Testis (tissue), 3 donors: Measurements from ENCODE around the gene OR9G1. TPM values are rescaled to one million over a fixed set of nuclear protein-coding genes. Genes with fewer than 3 reads are reported as not detected.

ENCODE experiments used
- DNase-seq: peaks from one replicate; pipeline ENCODE4 v3.0.0-alpha.2; 2019
- H3K27ac ChIP-seq, 2 donors: fragments of 200-600 bp; sonication (generic); one replicate each; pipeline ENCODE4 v1.5.1; 2019
- H3K27me3 ChIP-seq: fragments of 200-600 bp; sonication (generic); one replicate; pipeline ENCODE4 v1.5.1; 2019
- H3K36me3 ChIP-seq: fragments of 200-600 bp; sonication (generic); one replicate; pipeline ENCODE4 v1.5.1; 2017; ENCODE audit warnings: low read depth; ENCODE audit errors: missing control alignments
- H3K4me1 ChIP-seq: fragments of 200-600 bp; sonication (generic); one replicate; pipeline ENCODE4 v1.5.1; 2019
- H3K4me3 ChIP-seq, 2 donors: fragments of 200-600 bp; sonication (generic); one replicate each; pipeline ENCODE4 v1.5.1; 2017 to 2019
- H3K9me3 ChIP-seq: fragments of 200-600 bp; sonication (generic); one replicate; pipeline ENCODE4 v1.5.1; 2017
- POLR2A ChIP-seq: fragments of 450-650 bp; IDR thresholded peaks from one replicate; pipeline ENCODE4 v1.6.1; 2017; ENCODE audit warnings: antibody characterized with exemption, mild to moderate bottlenecking, moderate library complexity
- WGBS, 2 donors: methylation state at CpG; one replicate each; pipeline ENCODE4 v1.1.5; 2018; 5-methylcytosine and 5-hydroxymethylcytosine counted together
- intact Hi-C: fragments of 100-400 bp; cut with DNase I; formaldehyde crosslinking; loops from one replicate; pipeline ENCODE4 v1.15.1; 2023; ENCODE audit warnings: low total_unique reads
- microRNA-seq, 2 donors: library from miRNA; unstranded; fragments of <30 nt; microRNA quantifications; one replicate each; pipeline ENCODE4, GENCODE V29; 2016; ENCODE audit warnings: borderline number of aligned reads in 2 of 2, borderline replicate concordance in 1 of 2
- polyA plus RNA-seq: library from polyadenylated mRNA; stranded (reverse); fragments of 350-450 nt; fragmentation: Illumina TruSeq; extraction: RNeasy Lipid Tissue Mini Kit (QIAGEN cat#74804); gene quantifications from one replicate; pipeline ENCODE4 v1.2.3, GENCODE V29; 2014; ENCODE audit warnings: low read depth, low replicate concordance; ENCODE audit not compliant: insufficient read depth
- small RNA-seq, 2 donors: library from RNA; depleted of rRNA; stranded (forward); fragments of <200 nt; gene quantifications; one replicate each; pipeline ENCODE3, GENCODE V24; 2016
- total RNA-seq, 2 donors: library from RNA; depleted of rRNA; stranded (reverse); fragments of >200 nt; gene quantifications; one replicate each; pipeline ENCODE4 v1.2.3, GENCODE V29; 2016
- TF ChIP-seq, protein P1 (sequence below), 3 experiments: fragments of 450-650 bp in 2 of 3; fragments of 200-600 bp in 1 of 3; sonication (generic) in 1 of 3; IDR thresholded peaks; one replicate each; pipeline ENCODE4 v1.5.1; 2016 to 2019; ENCODE audit warnings: antibody characterized with exemption in 3 of 3, mild to moderate bottlenecking in 2 of 3, moderate library complexity in 1 of 3

OR9G1 gene
- total and polyA plus RNA-seq, 3 donors from 2014 or later = not detected

DNA sequence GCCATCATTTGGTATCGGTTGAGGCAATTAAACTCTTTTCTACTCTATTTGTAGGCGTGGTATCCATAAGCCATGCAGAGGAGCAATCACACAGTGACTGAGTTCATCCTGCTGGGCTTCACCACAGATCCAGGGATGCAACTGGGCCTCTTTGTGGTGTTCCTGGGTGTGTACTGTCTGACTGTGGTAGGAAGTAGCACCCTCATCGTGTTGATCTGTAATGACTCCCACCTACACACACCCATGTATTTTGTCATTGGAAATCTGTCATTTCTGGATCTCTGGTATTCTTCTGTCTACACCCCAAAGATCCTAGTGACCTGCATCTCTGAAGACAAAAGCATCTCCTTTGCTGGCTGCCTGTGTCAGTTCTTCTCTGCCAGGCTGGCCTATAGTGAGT, 41.2 kb downstream of the OR9G1 start:
- intact Hi-C loops = no loop called here
- TF ChIP-seq, protein P1, sequence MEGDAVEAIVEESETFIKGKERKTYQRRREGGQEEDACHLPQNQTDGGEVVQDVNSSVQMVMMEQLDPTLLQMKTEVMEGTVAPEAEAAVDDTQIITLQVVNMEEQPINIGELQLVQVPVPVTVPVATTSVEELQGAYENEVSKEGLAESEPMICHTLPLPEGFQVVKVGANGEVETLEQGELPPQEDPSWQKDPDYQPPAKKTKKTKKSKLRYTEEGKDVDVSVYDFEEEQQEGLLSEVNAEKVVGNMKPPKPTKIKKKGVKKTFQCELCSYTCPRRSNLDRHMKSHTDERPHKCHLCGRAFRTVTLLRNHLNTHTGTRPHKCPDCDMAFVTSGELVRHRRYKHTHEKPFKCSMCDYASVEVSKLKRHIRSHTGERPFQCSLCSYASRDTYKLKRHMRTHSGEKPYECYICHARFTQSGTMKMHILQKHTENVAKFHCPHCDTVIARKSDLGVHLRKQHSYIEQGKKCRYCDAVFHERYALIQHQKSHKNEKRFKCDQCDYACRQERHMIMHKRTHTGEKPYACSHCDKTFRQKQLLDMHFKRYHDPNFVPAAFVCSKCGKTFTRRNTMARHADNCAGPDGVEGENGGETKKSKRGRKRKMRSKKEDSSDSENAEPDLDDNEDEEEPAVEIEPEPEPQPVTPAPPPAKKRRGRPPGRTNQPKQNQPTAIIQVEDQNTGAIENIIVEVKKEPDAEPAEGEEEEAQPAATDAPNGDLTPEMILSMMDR (IDR thresholded peaks at IDR 0.05) = no peak
- TF ChIP-seq POLR2A = no peak
- 83 to 91% methylated on average over 3 of the region's 3 CpGs for WGBS, 2 donors

DNA sequence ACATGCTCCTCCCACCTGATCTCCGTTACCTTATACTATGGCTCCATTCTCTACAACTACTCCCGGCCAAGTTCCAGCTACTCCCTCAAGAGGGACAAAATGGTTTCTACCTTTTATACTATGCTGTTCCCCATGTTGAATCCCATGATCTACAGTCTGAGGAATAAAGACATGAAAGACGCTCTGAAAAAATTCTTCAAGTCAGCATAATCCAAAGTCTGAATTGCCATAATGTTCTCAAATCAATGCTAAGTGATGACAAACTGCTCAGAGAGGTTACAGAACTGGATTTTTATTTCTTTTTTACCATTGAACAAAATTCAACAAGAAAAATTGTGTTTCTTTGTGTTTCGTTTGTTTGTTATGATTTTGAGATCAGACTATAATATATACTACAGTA, 42.0 kb downstream of the OR9G1 start:
- H3K4me1 ChIP-seq = no peaks in the 10 kb centered on the region
- H3K4me3 ChIP-seq = no peak overlapping the region
- no peaks in the 10 kb centered on the region for H3K36me3 ChIP-seq
- TF ChIP-seq, protein P1 (IDR thresholded peaks at IDR 0.05) = no peak
- TF ChIP-seq POLR2A = no peak
- intact Hi-C loops = no loop called here
- H3K9me3 ChIP-seq = no peaks in the 10 kb centered on the region
- H3K27ac ChIP-seq = no peak overlapping the region
- WGBS, 2 donors = 84 to 90% methylated on average over 4 of the region's 4 CpGs
- H3K27me3 ChIP-seq = no peaks in the 10 kb centered on the region
- no peak for DNase-seq

More for the DNA sequence above, 41.2 kb downstream of the OR9G1 start:
- Histone ChIP-seq H3K4me1 (no peaks in the 10 kb centered on the region), H3K4me3 (no peak overlapping the region), H3K36me3 (no peaks in the 10 kb centered on the region), H3K27ac (no peak overlapping the region), H3K27me3 (no peaks in the 10 kb centered on the region), H3K9me3 (no peaks in the 10 kb centered on the region)
- DNase-seq = no peak

GRCh38 chr11:56748597-56748996, 49.7 kb downstream of the OR9G1 start, which contains the start of gene OR9G4:
TSS of gene OR9G4 (minus strand) at chr11:56748697. CDS start at chr11:56743766, 4,931 bp downstream.
- Histone ChIP-seq H3K4me3 (no peak within 1 kb of the TSS), H3K27me3 (no peaks in the 10 kb centered on the region), H3K4me1 (no peaks in the 10 kb centered on the region), H3K27ac (no peak within 1 kb of the TSS), H3K9me3 (no peaks in the 10 kb centered on the region), H3K36me3 (no peaks in the 10 kb centered on the region)
- no peak for DNase-seq
- intact Hi-C loops = no loop called here
- 38 to 63% methylated on average over 1 of the region's 1 CpG for WGBS, 2 donors
- TF ChIP-seq, protein P1 (IDR thresholded peaks at IDR 0.05) = no peak
- TF ChIP-seq POLR2A = no peak

DNA sequence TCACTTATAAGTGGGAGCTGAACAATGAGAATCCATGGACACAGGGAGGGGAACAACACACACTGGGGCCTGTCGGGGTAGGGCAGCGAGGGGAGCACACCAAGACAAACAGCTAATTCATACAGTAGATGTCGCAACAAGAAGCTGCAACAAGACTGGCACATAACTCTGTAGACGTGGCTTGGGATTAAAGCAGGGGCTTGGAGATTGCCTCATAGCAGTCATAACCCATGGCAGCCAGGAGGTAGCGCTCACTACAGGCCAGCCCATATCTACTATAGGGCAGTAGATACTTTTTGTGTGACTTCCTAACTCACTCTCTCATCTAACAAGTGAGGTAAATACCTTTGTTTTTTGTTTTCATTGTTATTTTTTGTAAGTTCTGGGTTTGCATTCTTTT, 51.3 kb downstream of the OR9G1 start:
- Histone ChIP-seq H3K4me1 (no peaks in the 10 kb centered on the region), H3K9me3 (no peaks in the 10 kb centered on the region), H3K4me3 (no peak overlapping the region), H3K27ac (no peak overlapping the region), H3K27me3 (no peaks in the 10 kb centered on the region), H3K36me3 (no peaks in the 10 kb centered on the region)
- WGBS, 2 donors = 88 to 92% methylated on average over 5 of the region's 5 CpGs
- no peak for DNase-seq
- intact Hi-C loops = no loop called here
- no peak for TF ChIP-seq POLR2A

GRCh38 chr11:56751480-56751879, 52.6 kb downstream of the OR9G1 start:
- no peak overlapping the region for H3K4me3 ChIP-seq
- intact Hi-C loops = no loop called here
- 83 to 87% methylated on average over 5 of the region's 5 CpGs for WGBS, 2 donors
- H3K9me3 ChIP-seq = no peaks in the 10 kb centered on the region
- H3K36me3 ChIP-seq = no peaks in the 10 kb centered on the region
- no peaks in the 10 kb centered on the region for H3K27me3 ChIP-seq
- no peak for DNase-seq
- TF ChIP-seq, protein P1 (IDR thresholded peaks at IDR 0.05) = no peak
- TF ChIP-seq POLR2A = no peak
- H3K4me1 ChIP-seq = no peaks in the 10 kb centered on the region
- no peak overlapping the region for H3K27ac ChIP-seq

Small RNA genes lying within 50 kb of the gene (microRNA-seq; reads per million reads assigned to microRNA genes)
- gene MIR6128 = 0 reads per million in 2 donors

Small RNA genes lying within 50 kb of the gene (small RNA-seq; reads per million reads assigned to genes)
- gene AP001803.1 (0 reads per million in 2 donors), gene AP004245.1 (0 to 0.09 reads per million in 2 donors), gene MIR6128 (0 reads per million in 2 donors)

Other genes starting within 250 kb of the OR9G1 start
- gene OR5M3, start 225.7 kb upstream of the OR9G1 start, total RNA-seq = not detected
- not detected for gene OR5M3, start 225.7 kb upstream of the OR9G1 start, polyA plus RNA-seq
- gene OR5M8, start 207.7 kb upstream of the OR9G1 start, total RNA-seq = under 1 TPM in 1 of 2 donors, not detected in 1; 0.47 TPM
- gene OR5M8, start 207.7 kb upstream of the OR9G1 start, polyA plus RNA-seq = not detected
- not detected for gene OR5M11, start 155.8 kb upstream of the OR9G1 start, total RNA-seq
- not detected for gene OR5M11, start 155.8 kb upstream of the OR9G1 start, polyA plus RNA-seq
- not detected for gene OR5M10, start 121.4 kb upstream of the OR9G1 start, total RNA-seq
- not detected for gene OR5M10, start 121.4 kb upstream of the OR9G1 start, polyA plus RNA-seq
- gene OR5M1, start 84.2 kb upstream of the OR9G1 start, total RNA-seq = not detected
- not detected for gene OR5M1, start 84.2 kb upstream of the OR9G1 start, polyA plus RNA-seq
- not detected for gene OR5AP2, start 56.7 kb upstream of the OR9G1 start, total RNA-seq
- gene OR5AP2, start 56.7 kb upstream of the OR9G1 start, polyA plus RNA-seq = not detected
- not detected for gene OR5AR1, start 35.4 kb upstream of the OR9G1 start, total RNA-seq
- not detected for gene OR5AR1, start 35.4 kb upstream of the OR9G1 start, polyA plus RNA-seq
- not detected for gene OR9G4, start 49.6 kb downstream of the OR9G1 start, total RNA-seq
- gene OR9G4, start 49.6 kb downstream of the OR9G1 start, polyA plus RNA-seq = not detected